Measurements from ENCODE around the gene SNRNP70.
A peak's percentile ranks its signal among the peaks of the same experiment; 100 is the strongest.

SNRNP70 gene

DNA sequence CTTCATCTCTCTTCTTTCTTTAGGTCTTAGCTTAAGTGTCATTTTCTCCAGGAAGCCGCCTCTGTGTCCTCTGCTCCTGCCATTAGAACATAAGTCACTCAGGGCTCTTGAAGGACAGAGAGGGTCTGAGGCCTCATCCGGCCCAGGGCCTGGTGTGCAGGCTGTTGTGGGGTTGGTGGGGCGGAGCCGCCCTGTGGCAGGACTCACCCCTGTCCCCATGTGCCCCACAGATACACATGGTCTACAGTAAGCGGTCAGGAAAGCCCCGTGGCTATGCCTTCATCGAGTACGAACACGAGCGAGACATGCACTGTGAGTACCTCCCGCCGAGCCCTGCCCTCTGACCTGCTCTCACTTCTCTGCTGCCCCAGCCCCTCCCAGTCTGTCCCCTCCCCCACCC, 15.9 kb downstream of the SNRNP70 start:
- DNase-seq (ENCODE audit: low spot score), result no peak

DNA sequence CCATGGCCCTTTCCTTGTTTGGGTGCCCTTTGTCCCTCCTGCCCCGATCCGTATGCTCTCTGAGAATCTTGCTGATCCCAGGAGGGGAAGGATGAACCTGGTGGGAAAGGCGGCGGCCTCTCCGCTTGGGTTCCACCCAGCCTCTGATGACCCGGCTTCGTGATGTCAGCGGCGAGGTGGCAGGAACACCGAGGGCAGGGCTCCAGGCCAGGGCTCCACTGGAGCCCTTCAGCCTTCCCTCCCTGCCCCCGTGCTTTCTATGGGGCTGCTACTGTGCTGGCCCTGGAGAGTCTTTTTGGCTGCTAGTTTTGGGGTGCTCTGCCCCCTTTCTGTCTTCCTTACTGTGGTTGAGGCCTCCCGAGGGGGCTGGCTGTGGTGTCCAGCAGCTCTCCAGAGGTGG, 17.1 kb downstream of the SNRNP70 start:
- no peak for DNase-seq (ENCODE audit: low spot score)

DNA sequence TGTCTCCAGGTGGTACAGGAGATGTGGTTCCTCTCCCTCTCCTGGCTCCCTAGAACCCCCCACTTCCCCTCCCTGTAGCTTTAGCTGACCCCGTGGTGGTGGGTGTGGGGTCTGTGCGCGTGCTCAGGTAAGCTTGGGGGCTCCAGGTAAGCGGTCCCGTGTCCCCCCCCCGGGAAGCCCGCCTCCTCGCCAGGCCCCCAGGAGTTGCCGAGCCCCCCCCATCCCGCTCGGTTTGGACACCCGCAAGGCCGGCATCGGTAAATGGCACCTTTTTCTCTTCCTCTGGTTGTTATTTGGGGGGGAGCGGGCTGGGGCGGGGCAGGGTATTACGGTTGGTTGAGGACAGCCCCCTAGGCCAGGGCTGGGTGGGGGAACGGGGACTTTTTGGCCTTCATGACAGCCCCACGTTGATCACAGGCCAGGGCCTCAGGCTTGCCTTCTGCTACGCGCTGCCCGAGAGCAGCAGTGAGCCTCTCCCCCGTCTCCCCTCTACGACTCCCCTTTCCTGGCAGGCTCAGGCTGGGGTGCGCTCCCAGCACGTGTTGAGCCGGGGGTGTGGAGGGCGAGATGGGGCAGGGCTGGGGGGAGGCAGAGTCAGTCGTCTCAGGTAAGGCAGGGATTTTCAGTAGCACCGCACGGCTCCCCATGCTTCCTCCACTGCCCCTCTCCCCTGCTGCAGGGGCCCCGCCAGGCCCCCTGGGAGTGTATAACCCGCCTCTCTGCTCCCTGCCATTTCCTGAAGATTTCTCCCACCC, 18.3 kb downstream of the SNRNP70 start:
- DNase-seq (ENCODE audit: low spot score), result no peak

DNA sequence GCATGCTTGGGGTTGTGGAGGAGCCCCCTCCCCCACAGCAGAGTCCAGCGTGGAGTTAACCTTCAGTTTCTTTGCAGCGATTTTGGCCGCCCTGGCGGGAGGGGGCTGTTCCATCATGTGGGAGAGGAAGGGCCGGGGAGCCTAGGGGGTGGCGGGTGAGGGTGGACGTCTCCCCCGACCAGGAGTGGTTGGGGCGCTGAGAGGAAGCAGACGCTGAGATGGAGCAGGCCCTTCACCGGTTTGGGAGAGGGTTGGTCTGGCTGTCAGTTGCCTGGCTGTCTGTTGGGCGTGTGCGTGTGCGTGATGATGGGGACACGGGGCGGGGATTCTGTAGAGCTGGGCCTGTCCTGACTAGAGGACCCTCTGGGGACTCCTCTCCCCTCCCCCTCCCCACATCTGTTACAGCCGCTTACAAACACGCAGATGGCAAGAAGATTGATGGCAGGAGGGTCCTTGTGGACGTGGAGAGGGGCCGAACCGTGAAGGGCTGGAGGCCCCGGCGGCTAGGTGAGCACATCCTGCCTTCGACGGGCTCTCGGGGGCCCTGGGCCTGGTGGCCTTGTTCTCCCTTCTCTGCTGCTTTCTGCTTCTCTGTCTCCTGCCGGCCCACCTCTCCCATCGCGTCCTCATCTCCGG, 19.1 kb downstream of the SNRNP70 start:
- DNase-seq (ENCODE audit: low spot score), result no peak

DNA sequence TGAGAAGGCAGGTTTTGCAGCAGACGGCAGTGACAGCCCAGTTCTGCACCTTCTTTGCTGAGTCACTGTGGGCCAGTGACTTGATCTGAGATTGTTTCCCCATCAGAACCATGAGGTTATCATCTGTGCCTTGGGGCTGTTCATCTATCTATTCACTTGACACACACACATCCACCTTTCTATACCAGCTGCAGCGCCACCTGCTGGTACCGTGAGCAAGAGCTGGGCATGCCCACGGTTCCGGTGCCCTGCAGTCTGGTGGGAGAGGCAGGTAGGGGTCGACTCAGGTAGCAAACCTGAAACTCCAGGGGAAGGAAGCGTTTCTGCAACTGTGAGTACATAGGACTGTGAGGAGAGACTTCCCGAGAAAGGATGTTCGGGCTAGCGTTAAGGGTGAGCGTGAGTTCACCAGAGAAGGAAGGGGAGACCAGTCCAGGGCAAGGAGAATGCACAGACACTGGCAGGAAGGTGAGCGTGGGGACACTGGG, 21.4 kb downstream of the SNRNP70 start:
- peak; percentile 71 for DNase-seq (ENCODE audit: low spot score)

DNA sequence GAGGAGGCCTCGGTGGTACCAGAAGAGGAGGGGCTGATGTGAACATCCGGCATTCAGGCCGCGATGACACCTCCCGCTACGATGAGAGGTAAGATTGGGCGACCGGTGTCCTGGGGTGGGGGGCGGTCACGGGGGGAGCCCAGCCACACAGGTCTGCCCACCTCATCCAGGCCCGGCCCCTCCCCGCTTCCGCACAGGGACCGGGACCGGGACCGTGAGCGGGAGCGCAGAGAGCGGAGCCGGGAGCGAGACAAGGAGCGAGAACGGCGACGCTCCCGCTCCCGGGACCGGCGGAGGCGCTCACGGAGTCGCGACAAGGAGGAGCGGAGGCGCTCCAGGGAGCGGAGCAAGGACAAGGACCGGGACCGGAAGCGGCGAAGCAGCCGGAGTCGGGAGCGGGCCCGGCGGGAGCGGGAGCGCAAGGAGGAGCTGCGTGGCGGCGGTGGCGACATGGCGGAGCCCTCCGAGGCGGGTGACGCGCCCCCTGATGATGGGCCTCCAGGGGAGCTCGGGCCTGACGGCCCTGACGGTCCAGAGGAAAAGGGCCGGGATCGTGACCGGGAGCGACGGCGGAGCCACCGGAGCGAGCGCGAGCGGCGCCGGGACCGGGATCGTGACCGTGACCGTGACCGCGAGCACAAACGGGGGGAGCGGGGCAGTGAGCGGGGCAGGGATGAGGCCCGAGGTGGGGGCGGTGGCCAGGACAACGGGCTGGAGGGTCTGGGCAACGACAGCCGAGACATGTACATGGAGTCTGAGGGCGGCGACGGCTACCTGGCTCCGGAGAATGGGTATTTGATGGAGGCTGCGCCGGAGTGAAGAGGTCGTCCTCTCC, 22.6 kb downstream of the SNRNP70 start:
- no peak for DNase-seq (ENCODE audit: low spot score)

DNA sequence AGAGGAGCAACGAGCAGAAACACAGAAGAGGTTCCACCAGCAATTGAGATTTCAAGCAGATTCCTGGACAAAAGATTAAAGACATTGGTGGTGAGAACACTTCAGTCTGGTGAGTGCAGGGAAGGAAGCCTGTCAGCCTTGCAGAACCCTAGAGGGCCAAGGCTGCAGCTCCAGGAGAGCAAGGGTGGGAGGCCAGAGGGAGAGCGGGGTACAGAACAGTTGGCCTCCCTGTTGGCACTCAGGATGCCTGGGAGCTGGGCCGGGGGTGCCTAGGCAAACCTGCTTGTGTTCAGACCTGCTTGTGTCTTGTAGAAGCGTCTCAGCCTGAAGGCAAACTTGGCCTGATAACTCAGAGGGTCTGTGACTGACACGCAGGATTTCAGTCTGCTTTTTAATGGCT, 23.8 kb downstream of the SNRNP70 start:
- no peak for DNase-seq (ENCODE audit: low spot score)

DNA sequence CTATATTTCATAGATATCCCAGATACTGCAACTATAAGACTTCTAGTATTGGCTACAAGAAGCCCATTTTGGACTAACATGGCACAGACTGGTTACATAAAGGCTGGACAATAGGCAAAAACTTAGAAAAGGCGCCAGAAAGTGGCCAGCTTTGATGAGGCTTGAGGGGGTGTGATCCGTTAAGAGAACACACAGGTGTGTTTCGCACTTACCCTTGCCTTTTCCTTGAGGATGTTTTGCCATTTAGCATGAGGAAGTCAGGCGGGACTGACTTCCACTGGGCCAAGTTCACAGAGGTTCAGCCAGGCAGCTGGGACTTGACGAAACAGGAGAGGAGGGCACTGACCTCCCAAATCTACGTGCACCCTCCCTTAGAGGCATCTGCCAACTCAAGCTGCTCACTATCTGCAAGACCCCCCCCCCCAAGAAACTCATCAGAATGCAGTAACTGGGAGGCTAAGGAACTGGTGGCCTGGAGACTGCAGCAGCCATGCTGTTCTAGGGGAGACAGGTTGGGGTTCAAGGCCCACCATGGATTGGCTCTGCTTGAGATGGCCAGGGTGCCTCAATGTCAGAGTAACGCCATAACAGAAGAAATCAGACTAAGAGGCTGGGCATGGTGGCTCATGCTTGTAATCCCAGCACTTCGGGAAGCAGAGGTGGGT, 24.4 kb downstream of the SNRNP70 start:
- no peak for DNase-seq (ENCODE audit: low spot score)

DNA sequence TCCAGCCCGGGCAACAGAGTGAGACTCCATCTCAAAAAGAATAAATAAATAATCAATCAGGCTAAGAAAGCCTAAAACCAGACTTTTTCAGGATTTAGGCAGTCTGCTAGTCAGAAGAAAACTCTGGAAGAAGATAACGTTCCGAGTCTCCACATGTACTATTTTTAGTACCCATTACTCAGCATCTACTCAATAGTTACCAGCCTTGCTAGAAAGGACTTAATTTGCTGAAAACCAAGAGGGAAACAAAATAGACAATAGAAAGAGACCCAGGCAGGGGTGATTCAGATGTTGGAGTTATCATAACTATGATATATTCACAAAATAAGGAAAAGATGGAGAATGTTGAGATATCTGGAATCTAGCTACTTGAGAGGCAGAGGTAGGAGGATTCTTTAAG, 25.3 kb downstream of the SNRNP70 start:
- DNase-seq (ENCODE audit: low spot score), result no peak

DNA sequence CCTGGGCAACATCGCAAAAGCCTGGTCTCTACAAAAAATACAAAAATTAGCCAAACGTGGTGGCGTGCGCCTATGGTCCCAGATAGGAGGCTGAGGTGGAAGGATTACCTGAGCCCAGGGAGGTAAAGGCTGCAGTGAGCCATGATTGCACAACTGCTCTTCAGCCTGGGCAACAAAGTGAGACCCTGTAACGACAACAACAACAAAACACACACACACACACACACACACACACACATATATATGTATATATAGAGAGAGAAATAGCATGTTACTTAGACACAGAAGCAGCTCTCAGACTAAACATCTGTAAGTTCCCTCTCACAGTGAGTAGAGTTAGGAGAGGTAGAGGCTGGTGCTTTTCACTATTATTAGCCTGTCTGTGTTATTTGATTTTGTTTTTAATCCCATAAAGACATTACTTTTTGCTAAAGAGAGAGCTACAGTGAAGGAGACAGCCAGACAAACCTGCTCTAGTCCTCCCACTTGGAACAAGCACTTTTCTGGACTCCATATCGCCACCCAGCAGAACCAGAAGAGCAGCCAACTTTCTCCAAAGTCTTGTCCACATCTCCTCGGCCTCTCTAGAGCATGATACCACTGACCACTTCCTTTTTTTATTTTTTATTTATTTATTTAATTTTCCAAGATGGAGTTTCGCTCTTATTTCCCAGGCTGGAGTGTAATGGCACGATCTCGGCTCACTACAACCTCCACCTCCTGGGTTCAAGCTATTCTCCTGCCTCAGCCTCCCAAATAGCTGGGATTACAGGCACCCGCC, 26.2 kb downstream of the SNRNP70 start:
- no peak for DNase-seq (ENCODE audit: low spot score)

DNA sequence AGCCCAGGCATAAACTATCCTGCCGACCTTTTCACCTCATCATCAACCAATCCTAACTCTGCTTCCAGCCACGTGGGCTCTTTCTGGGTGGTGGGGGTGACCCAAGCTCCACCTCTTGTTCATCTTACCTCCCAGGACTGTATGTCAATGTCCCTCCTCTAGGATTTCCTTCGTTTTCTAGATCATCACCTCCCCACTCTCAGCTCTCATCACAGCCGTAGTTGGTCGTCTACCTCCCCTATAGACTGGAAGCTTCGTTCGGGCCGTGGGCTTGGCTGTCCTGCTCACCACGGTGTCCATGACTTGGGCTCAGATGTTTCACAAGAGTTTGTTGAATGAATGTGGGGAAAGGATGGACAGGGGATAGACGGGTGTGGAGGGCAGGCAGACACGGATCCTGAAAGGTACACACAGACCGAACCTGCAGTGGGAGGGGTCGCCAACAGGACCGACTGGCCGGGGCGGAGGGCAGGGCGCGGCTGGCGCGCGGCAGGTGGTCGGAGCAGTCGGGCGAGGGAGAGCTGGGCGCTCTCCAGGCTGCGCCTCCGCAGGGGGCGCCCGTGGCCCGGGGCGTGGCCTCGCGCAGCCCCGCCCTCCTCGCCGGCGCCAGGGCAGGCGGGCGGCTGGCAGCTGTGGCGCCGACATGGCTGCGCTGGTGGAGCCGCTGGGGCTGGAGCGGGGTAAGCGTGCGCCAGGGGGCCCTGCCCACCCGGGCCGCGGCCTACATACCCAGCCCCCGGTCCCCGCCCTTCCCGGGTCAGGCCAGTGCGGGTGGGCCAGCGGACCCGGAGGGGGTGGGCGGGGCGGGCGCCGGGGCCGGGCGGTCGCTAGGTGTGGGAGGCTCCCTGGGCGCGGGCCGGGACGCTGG, 28.7 kb downstream of the SNRNP70 start, which contains the start of gene LIN7B:
TSS of gene LIN7B (plus strand) at position 609 of the 868 bp plus-strand sequence. CDS start at position 644, 35 bp downstream.
- peak; percentile 95 for DNase-seq (ENCODE audit: low spot score)

DNA sequence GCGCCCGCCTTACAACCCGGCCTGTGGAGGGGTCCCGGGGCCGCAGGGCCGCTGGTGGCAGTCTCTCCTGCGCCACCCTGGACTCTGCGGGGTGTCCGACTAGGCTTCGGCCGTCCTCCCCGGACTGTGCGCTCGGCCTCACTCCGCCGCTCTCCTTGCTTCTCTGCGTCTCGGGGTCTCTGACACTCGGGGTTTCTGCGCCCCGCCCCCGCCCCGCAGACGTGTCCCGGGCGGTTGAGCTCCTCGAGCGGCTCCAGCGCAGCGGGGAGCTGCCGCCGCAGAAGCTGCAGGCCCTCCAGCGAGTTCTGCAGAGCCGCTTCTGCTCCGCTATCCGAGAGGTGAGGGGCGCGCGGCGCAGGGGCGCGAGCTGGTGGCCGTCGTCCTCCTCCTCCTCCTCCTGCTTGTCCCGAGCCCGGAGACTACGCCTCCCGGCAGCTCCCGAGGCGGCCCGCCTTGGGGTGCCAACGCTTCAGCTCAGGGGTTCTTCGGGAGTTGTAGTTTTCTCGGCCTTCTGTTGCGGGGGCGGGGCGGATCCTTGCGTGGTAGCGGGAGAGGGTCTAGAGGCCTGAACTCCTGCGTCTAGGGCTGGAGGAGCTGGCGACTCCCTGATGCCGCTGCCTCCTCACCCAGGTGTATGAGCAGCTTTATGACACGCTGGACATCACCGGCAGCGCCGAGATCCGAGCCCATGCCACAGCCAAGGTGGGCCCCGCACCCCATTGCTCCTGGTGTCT, 29.5 kb downstream of the SNRNP70 start:
- DNase-seq (ENCODE audit: low spot score), result peak; percentile 72

DNA sequence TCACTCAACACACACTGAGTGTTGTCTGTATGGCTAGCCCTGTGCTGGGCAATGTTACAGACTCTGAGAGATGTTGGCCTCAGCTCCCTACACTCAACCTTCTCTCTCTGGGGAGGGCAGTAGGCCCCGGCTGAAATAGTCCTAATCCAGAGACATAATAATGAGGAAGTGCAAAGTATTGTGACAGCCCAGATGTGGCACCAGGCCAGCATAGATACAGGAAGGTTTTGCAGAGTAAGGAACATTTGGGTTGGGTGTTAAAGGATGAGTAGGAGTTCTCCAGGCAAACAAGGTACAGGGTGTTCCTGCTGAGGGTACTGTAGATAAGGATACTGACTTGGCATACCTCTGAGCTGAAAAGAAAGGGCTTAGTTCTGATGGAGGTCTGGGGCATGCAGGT, 31.3 kb downstream of the SNRNP70 start:
- DNase-seq (ENCODE audit: low spot score), result no peak

DNA sequence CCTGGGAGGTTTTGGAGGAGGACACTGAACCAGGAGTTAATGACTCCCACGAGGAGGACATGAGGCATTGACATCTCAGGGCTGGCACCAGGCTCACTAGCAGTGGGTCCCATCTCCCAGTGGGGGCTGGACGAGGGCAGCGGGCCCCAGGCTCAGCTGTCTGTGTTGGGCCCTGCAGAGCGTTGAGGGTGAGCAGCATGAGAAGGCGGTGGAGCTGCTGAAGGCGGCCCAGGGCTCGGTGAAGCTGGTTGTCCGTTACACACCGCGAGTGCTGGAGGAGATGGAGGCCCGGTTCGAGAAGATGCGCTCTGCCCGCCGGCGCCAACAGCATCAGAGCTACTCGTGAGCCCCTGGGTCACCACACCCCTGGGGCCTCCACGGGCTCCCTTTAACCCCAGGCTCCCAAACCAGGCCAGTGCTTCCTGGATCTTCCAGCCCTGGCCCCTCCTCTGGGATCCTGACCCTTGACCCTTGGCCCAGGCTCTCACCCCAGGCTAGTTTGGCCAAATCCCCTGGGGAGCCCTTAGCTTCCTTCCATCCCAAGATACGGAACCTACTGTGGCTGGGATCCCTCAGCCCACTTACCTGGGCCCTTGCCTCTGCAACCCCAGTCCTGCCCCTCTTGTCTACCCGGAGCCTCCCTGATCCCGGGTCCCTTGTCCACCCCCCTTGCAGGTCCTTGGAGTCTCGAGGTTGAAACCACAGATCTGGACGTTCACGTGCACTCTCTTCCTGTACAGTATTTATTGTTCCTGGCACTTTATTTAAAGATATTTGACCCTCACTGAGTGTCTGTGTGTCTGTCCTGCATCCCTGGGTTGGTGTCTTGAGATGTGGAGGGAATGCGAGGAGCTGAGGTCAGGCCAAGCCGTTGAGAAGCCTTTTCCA, 32.7 kb downstream of the SNRNP70 start:
- no peak for DNase-seq (ENCODE audit: low spot score)

DNA sequence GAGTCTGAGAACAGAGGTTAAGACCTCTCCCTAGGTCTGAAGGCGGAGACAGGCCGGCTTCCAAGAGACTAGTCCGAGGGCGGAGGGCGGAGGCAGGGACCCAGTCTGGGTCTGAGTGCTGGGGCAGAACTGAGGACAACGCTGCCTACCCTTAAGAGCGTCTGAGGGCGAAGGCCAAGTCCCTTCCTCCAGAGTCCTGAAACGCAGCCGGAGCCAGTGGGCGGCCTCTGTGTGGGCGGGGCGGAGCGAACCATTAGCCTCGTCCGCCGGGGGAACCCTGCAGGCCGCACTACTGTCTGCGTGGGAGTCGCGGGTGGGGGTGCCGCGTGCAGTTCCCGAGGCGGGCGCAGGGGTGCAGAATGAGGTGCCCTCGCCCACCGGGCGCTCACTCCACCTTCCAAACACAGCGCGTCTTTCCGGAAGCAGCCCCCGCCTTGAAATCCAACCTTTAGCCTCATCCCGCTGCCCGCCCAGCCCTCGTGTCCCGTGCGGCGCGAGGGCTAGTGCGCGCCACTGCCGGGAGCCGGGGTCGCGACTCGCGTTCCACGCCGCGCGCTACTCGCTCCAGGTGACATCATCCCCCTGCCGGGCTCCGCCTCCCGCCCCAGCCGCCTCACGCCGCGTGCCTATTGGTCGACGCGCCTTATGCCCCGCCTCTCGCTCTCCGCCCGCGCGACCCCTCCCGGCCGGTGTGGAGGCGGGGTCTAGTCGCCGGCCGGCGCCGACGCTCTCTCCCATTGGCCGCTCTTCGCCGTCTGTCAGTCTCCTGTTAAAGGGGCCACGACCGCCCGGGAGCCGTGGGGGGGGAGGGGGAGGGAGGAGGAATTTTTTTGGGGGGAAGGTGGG, 33.5 kb downstream of the SNRNP70 start, which contains the start of gene C19orf73:
TSS of gene C19orf73 (minus strand) at position 579 of the 846 bp plus-strand sequence. CDS start at position 458, 121 bp downstream.
- peak; percentile 98 for DNase-seq (ENCODE audit: low spot score)

DNA sequence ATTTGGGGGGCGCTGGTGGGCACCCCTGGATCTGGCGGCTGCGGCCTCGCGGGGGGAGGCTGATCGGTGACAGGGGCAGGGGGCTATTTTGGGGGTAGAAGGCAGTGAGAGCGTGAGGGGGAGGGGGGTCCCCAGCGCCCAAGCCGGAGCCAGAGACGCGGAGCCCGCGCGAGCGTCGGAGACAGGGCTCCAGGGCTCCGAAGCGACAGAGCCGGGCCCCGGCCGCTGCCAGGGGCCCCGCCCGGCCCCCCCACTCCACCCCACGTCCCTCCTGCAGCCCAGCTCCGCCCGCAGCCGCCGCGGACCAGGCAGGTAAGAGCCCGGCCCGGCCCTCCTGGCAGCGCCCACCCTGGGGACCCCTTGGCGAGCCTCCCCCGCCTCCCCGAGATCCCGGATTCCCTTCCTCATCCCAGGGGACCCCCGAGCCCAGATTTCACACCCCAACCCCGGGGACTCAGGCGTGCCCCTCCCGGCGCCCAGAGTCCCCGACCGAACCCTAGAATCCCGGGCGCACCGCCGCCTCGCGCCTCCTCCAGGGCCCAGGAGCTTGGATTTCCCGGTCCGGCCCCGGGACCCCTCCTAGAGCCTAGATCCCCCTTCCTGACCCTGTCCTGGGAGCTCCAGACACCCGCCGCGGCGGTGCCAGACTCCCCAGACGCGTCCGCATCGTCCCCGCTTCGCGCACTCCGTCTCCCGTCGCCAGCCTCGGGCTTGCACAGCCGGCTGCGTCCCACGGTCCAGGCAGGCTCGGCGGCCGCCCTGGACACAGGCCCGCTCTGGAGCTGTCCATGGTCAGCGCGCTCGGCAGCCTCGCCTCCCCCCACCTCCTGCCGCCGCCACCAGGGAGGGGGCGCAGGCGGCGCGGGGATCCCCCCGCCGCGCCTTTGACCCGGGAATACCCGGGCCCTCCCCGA, 34.4 kb downstream of the SNRNP70 start, which contains the start of gene PPFIA3:
TSS of gene PPFIA3 (plus strand) at position 134 of the 914 bp plus-strand sequence. CDS start 8,330 bp downstream, outside the sequence.
- peak; percentile 84 for DNase-seq (ENCODE audit: low spot score)

Measured in HuH-7.5 (cell line).